ENCODE measurements around the gene FAM47C. TPM values are rescaled to one million over a fixed set of nuclear protein-coding genes. Genes with fewer than 3 reads are reported as not detected.
"Not testable (repeated sequence)": the region's sequence is repeated elsewhere in the genome, so short reads cannot be mapped to it uniquely, and the experiment has no call there.

Gene FAM47C
- total RNA-seq, 6 experiments from 2014 or later: not detected

GRCh38 chrX:37010496-37010895, 2.3 kb downstream of the FAM47C start:
- no peak for TF ChIP-seq CTCF (IDR thresholded peaks at IDR 0.05)
- Mint-ChIP-seq H3K4me3 (no peak overlapping the region), H3K36me3 (ENCODE audit: low read depth) (no peaks in the 10 kb centered on the region), H3K27me3 (ENCODE audit: insufficient read depth) (no peaks in the 10 kb centered on the region), H3K9me3 (peaks cover 17% of the 10 kb centered on the region), H3K27ac (no peak overlapping the region), H3K4me1 (ENCODE audit: low read depth) (no peaks in the 10 kb centered on the region)
- no peak for DNase-seq

DNA sequence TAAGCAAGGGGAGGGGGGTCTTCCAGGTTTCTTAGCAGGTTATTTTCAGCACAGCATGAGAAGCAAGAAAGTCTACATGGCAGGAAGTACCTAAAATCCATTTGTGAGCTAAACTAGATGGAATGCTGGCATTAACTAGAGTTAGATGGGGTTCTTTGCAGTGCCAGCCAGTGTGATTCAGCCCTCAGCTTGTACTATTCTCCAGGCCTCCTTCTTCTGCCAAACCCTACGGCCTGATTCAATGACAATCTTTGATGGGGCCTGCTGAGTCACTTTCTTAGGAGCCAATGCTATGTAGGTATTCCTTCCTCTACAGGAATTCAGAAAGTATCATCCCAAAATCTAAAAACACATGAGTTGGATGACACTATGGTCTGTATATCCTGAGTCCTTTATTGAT, 26.1 kb downstream of the FAM47C start:
- H3K27me3 Mint-ChIP-seq (ENCODE audit: insufficient read depth); H3K36me3 Mint-ChIP-seq (ENCODE audit: low read depth); H3K4me1 Mint-ChIP-seq (ENCODE audit: low read depth); H3K4me3 Mint-ChIP-seq; DNase-seq; H3K9me3 Mint-ChIP-seq; H3K27ac Mint-ChIP-seq: not testable (repeated sequence)

DNA sequence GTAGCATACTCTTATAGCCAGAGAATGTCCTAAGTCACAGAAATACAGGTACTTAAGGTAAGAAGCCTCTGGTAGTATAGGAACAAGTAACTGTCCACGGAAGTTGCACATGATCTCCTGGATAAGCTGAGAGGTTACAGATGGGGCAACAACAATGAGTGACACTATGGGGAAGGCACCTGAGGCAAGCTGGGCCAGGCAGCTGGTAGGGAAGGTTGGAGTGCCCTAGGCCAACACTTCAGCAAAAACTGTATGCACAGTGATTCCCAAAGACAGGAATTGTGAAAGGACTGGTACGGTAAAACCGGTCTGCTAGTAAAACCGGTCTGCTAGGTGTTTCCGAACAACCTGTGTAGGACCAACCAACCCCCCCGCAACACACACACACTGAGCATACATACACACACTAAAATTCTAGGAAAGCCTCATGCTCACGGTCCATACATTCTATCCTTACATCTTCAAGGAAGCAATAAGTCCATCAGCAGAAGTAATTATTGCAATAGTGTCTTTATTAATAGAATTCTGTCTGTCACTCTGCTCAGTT, 28.6 kb downstream of the FAM47C start:
- H3K27me3 Mint-ChIP-seq (ENCODE audit: insufficient read depth); H3K27ac Mint-ChIP-seq; H3K4me1 Mint-ChIP-seq (ENCODE audit: low read depth); H3K4me3 Mint-ChIP-seq; DNase-seq; H3K36me3 Mint-ChIP-seq (ENCODE audit: low read depth); H3K9me3 Mint-ChIP-seq: not testable (repeated sequence)

DNA sequence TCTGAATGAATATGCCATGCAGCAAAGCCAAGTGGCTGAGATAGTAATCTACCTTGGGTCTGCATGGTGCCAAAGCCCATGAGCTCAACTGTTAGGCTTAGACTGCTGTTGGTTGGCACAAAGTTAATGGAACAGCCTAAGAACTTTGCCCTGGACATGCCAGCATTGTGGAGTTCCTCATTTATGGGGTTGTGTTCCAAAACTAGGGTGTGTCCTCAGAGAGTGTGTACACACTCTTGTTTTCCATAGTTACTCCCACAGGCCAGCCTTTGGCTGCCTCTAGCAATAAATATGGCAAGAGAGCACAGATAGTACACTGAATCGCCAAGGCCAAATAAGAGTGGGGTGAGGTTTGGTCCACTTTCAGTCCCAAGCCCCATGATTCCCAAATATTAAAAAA, 30.6 kb downstream of the FAM47C start:
- H3K4me1 Mint-ChIP-seq (ENCODE audit: low read depth); H3K36me3 Mint-ChIP-seq (ENCODE audit: low read depth); H3K27ac Mint-ChIP-seq; H3K9me3 Mint-ChIP-seq; H3K4me3 Mint-ChIP-seq; DNase-seq; H3K27me3 Mint-ChIP-seq (ENCODE audit: insufficient read depth): not testable (repeated sequence)

DNA sequence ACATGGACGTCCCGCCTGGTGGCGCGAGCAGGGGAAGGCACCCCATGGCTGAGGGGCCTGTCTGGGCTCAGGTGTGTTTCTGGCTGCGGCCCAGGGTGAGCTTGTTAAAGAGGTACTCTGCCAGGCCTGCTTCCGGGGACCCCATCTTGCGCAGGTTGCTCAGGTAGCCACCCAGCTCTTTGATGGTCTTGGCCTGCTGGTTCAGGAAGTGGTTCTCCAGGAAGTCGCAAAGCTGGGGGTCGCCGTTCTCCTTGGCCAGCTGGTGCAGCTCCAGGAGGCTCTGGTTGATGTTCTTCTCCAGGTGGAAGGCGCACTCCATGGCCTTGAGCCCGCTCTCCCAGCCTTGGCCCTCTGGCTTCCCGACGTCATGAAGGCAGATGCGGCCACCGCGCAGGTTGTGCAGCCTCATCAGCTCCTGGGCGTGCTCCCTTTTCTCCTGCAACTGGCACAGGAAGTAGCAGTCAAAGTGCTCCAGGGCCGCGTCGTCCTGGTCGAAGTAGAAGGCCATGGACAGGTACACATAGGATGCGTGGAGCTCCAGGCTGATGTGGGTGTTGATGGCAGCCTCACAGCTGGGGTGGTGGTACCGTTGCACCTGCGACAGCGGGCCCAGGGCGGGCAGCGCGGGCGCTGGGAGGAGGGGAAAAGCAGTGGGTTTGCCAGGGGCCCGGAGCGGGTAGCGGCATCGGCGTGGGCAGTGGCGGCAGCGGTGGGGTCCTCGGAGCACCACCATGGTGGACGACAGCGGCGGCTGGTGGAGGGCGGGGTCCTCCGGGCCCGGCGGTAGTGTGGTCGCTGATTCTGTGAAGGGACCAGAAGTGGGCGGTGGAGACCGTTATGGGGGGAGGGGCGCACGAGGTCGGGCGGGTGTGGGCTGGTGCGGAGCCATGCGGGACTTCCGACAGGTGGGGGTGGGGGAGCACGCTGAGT, 35.1 kb downstream of the FAM47C start:
- H3K27me3 Mint-ChIP-seq (ENCODE audit: insufficient read depth); DNase-seq; H3K27ac Mint-ChIP-seq; H3K4me3 Mint-ChIP-seq; H3K9me3 Mint-ChIP-seq; H3K36me3 Mint-ChIP-seq (ENCODE audit: low read depth); H3K4me1 Mint-ChIP-seq (ENCODE audit: low read depth): not testable (repeated sequence)

- no peak overlapping the region for H3K27ac Mint-ChIP-seq
- DNase-seq: no peak
Observed at GRCh38 chrX:37047776-37048175, 39.6 kb downstream of the FAM47C start.

GRCh38 chrX:37057572-37057971, 49.4 kb downstream of the FAM47C start:
- not testable (repeated sequence) for H3K4me3 Mint-ChIP-seq; H3K36me3 Mint-ChIP-seq (ENCODE audit: low read depth); H3K4me1 Mint-ChIP-seq (ENCODE audit: low read depth); H3K9me3 Mint-ChIP-seq; DNase-seq; H3K27me3 Mint-ChIP-seq (ENCODE audit: insufficient read depth); H3K27ac Mint-ChIP-seq

More at GRCh38 chrX:37047776-37048175, 39.6 kb downstream of the FAM47C start:
- no peaks in the 10 kb centered on the region for H3K36me3 Mint-ChIP-seq (ENCODE audit: low read depth)
- H3K4me1 Mint-ChIP-seq (ENCODE audit: low read depth): no peaks in the 10 kb centered on the region
- H3K9me3 Mint-ChIP-seq: no peaks in the 10 kb centered on the region; the same call in 1 of the 2 replicates
- no peak overlapping the region for H3K4me3 Mint-ChIP-seq
- TF ChIP-seq CTCF (IDR thresholded peaks at IDR 0.05): no peak
- H3K27me3 Mint-ChIP-seq (ENCODE audit: insufficient read depth): no peaks in the 10 kb centered on the region; the same call in 1 of the 2 replicates

GRCh38 chrX:37060999-37061398, 52.8 kb downstream of the FAM47C start:
- Mint-ChIP-seq H3K4me1 (ENCODE audit: low read depth) (no peaks in the 10 kb centered on the region), H3K27ac (no peak overlapping the region), H3K36me3 (ENCODE audit: low read depth) (no peaks in the 10 kb centered on the region), H3K4me3 (no peak overlapping the region), H3K27me3 (ENCODE audit: insufficient read depth) (no peaks in the 10 kb centered on the region), H3K9me3 (no peaks in the 10 kb centered on the region)
- peak; percentile 2 for DNase-seq
- TF ChIP-seq CTCF (IDR thresholded peaks at IDR 0.05): peak; percentile 64

Data from HFFc6 (cell line).